Neuron (in vitro differentiated cells): Measurements from ENCODE around the gene CDKN2B.
A peak's percentile ranks its signal among the peaks of the same experiment; 100 is the strongest.

Experiments
- H2AFZ ChIP-seq: one replicate; pipeline ENCODE4 v1.6.1; 2013; ENCODE audit warnings: low read depth, mild to moderate bottlenecking, inconsistent platforms, low read length, moderate library complexity
- H3K27me3 ChIP-seq: one replicate; pipeline ENCODE4 v1.6.1; 2013; ENCODE audit warnings: low read length; ENCODE audit not compliant: insufficient read depth
- H3K36me3 ChIP-seq: one replicate; pipeline ENCODE4 v1.6.1; 2013; ENCODE audit warnings: low read length; ENCODE audit not compliant: insufficient read depth
- H3K4me1 ChIP-seq: one replicate; pipeline ENCODE4 v1.6.1; 2013; ENCODE audit warnings: low read length; ENCODE audit not compliant: insufficient read depth
- H3K4me3 ChIP-seq: 2 replicates; pipeline ENCODE4 v1.5.1; 2013; ENCODE audit warnings: mild to moderate bottlenecking, low read length, moderate library complexity
- H3K9me3 ChIP-seq: one replicate; pipeline ENCODE4 v1.6.1; 2013; ENCODE audit warnings: low read length

Gene CDKN2B

DNA sequence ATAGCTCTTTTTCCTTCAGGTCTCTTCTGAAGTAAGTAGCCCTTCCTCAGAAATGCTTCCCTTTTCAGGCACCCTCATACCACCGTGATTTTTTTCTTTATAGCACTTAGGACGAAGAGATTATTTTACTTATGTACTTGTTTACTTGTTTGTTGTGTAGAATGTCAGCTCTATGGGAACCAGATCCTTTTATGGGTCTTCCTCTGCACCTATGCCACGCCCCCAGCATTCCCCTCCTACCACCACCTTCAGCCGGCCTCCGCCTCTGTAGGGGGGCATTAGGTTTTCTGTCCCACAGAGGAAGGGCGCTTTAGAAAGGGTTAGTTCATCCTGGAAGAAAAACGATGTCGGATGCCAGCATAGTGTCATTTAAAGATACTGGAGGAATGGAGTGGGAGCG, 12.7 kb downstream of the CDKN2B start:
- Histone ChIP-seq H3K27me3 (peaks cover 77% of the 10 kb centered on the region), H3K4me3 (no peak overlapping the region), H2AFZ (no peak overlapping the region), H3K36me3 (no peaks in the 10 kb centered on the region), H3K4me1 (peaks cover 21% of the 10 kb centered on the region), H3K9me3 (no peaks in the 10 kb centered on the region)

DNA sequence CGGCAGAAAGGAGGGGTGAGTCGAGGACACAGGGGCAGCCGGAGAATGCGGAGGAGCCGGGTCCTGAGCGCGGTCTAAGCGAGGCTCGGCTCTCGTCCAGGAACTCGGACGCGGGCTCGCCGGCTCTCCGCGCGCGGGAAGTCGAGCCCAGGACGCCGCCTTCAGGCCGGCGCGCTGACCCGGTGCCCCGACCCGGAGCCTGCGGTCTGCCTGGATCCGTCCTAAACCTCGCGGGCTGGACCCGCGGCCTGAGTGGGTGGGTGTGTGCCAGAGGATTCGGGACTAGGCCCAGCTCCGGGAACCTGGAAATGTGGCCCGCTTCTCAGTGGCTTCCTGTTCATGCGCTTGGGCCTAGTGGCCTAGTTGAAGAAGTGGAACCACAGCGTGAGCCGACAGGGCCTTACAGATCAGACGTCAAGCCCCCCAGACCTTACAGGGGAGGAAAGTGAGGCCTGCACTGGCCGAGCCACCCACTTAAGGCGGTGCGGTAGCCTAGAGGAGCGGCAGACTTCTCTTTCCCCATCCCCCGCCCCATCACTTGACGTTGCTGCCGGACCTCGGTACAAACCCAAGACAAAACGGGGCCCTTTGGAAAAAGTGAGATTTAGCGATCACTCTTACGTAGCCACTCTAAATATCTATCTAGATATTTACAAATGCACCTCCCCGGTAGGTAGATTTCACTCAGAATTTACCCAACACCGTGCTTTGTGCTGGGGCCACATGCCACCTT, 13.3 kb downstream of the CDKN2B start:
- H3K36me3 ChIP-seq: no peaks in the 10 kb centered on the region
- peaks cover 21% of the 10 kb centered on the region for H3K4me1 ChIP-seq
- no peaks in the 10 kb centered on the region for H3K9me3 ChIP-seq
- peaks cover 77% of the 10 kb centered on the region for H3K27me3 ChIP-seq
- peak overlapping the region; percentile 92 for H2AFZ ChIP-seq
- peak overlapping the region; percentile 54 for H3K4me3 ChIP-seq

DNA sequence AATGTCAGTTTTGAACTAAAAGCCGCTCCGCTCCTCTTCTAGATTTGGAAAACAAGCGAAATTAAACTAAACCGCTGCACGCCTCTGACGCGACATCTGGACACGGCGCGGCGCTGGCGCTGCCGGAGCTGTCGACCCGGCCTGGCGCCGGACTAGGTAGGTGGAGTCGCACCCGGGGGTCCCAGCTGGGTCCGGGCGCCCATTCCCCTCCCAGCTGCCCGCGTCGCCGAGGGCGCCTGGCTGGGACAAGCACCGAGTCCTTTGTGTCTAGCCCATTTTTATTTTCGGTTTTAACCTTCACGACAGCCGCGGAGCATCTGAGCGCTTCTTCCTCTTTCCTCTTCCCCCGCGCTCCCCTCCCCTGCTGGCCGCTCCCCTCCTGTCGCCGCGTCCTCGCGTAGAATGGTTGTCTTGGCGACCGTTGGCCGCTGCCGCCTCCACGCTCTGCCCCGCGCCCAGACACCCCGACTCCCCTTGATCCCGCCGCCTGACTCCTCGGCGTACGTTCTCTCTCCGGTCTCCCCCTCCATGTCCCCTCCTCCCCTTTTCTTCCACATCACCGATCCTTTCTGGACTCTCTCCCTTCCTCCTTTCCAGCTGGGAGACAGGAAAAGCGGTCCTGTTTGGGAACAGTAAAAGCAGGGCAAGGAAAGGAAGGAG, 14.0 kb downstream of the CDKN2B start:
- peaks cover 77% of the 10 kb centered on the region for H3K27me3 ChIP-seq
- H3K36me3 ChIP-seq: no peaks in the 10 kb centered on the region
- H2AFZ ChIP-seq: peak overlapping the region; percentile 92
- peak overlapping the region; percentile 54 for H3K4me3 ChIP-seq
- H3K4me1 ChIP-seq: peaks cover 21% of the 10 kb centered on the region
- H3K9me3 ChIP-seq: no peaks in the 10 kb centered on the region

DNA sequence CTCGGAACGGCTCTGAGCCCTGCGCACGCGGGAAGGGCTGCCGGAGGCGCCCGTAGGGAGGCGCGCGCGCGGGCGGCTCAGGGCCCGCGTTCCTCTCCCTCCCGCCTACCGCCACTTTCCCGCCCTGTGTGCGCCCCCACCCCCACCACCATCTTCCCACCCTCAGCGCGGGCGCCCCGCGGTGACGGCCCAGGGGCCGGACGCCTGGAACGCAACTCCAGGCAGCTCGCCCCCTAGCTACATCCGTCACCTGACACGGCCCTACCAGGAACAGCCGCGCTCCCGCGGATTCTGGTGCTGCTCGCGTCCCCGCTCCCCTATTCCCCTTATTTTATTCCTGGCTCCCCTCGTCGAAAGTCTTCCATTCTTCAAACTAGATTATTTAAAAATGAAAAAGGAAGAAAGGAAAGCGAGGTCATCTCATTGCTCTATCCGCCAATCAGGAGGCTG, 14.5 kb downstream of the CDKN2B start, which contains the start of gene CDKN2B-AS1:
Gene CDKN2B-AS1, plus strand, starts transcription at position 236 of the 450 bp plus-strand sequence.
- Histone ChIP-seq H3K4me3 (peak within 1 kb of the TSS; percentile 54), H3K27me3 (peaks cover 80% of the 10 kb centered on the region), H2AFZ (peak within 1 kb of the TSS; percentile 92), H3K36me3 (no peaks in the 10 kb centered on the region), H3K9me3 (peaks cover 3% of the 10 kb centered on the region), H3K4me1 (peaks cover 21% of the 10 kb centered on the region)

DNA sequence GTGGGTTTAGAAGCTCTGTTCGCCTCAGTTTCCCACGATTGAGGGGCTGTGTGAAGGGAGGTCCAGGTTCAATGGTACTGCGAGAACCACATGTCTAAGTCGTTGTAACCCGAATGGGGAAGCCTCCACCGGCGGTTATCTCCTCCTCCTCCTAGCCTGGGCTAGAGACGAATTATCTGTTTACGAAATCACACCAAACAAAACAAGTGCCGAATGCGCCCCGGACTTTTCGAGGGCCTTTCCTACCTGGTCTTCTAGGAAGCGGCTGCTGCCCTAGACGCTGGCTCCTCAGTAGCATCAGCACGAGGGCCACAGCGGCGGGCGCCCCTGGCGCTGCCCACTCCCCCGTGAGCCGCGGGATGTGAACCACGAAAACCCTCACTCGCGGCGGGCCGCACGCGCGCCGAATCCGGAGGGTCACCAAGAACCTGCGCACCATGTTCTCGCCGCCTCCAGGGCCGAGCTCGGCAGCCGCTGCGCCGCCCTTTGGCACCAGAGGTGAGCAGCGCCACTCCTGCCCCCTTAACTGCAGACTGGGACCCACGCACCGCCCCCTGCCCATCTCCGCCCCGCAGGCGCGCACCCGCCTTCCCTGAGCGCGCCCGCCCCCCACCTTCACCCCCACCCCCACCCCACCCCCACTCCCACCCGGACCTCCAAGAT, 15.1 kb downstream of the CDKN2B start, which contains the start of gene CDKN2A:
Gene CDKN2A, minus strand, starts transcription at position 500 of the 663 bp plus-strand sequence.
- Histone ChIP-seq H3K36me3 (no peaks in the 10 kb centered on the region), H3K27me3 (peaks cover 85% of the 10 kb centered on the region), H3K4me3 (peak within 1 kb of the TSS; percentile 54), H2AFZ (peak within 1 kb of the TSS; percentile 92), H3K4me1 (peaks cover 21% of the 10 kb centered on the region), H3K9me3 (peaks cover 6% of the 10 kb centered on the region)

DNA sequence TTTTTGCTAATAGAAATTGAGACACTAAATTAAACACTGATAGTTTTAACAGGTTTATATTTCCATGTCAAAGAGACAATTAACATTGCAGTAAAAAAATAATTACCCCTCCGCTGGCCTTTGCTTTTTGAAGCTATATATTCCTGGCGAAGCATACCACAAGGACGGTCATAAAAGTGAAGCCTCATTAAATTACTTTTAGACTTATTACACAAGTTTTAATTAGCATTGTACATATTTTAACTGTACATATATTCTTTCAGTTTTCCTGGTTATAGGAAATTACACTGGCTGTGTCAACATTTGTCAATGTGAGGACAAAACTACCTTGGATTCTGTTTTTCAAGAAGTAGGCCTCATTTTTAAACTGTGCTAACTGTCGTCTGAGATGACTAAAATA, 16.1 kb downstream of the CDKN2B start:
- H3K4me1 ChIP-seq: peaks cover 21% of the 10 kb centered on the region
- no peak overlapping the region for H2AFZ ChIP-seq
- H3K27me3 ChIP-seq: peaks cover 90% of the 10 kb centered on the region
- no peak overlapping the region for H3K4me3 ChIP-seq
- peaks cover 6% of the 10 kb centered on the region for H3K9me3 ChIP-seq
- no peaks in the 10 kb centered on the region for H3K36me3 ChIP-seq

DNA sequence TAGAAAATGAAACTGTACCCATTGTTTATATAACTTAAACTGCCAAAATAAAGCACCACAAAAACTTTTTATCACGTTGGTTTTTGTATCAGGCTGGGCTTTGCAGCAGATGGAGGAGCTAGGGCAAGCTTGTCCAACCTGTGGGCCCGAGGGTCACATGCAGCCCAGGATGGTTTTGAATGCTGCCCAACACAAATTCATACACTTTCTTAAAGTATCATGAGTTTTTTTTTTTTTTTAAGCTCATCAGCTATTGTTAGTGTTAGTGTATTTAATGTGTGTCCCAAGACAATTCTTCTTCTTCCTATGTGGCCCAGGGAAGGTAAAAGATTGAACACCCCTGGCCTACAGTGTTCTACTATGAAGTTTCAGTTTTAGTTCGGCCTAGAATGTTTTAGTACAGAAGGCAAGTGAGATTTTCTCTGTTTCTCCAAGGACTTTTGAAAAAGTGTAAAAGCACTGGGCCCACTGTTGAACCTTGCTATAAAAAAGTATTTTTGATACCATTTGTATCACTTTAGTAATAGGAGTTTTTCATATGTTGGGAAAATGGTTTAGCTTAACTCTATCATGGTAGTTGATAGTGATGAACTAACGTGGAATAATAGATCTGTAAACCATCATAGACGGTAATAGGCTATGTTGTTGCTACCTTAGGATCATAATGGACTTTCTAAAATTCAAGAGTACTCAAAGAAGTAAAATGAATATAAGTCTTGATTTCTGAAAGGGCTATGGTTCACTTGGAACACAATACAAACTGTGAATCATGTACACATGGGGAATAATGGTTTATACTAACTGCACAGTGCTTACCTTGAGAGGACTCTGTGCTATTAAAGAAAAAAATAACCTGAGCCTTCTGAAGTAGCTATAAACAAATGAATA, 17.8 kb downstream of the CDKN2B start:
- Histone ChIP-seq H3K4me3 (no peak overlapping the region), H3K27me3 (peaks cover 82% of the 10 kb centered on the region)

DNA sequence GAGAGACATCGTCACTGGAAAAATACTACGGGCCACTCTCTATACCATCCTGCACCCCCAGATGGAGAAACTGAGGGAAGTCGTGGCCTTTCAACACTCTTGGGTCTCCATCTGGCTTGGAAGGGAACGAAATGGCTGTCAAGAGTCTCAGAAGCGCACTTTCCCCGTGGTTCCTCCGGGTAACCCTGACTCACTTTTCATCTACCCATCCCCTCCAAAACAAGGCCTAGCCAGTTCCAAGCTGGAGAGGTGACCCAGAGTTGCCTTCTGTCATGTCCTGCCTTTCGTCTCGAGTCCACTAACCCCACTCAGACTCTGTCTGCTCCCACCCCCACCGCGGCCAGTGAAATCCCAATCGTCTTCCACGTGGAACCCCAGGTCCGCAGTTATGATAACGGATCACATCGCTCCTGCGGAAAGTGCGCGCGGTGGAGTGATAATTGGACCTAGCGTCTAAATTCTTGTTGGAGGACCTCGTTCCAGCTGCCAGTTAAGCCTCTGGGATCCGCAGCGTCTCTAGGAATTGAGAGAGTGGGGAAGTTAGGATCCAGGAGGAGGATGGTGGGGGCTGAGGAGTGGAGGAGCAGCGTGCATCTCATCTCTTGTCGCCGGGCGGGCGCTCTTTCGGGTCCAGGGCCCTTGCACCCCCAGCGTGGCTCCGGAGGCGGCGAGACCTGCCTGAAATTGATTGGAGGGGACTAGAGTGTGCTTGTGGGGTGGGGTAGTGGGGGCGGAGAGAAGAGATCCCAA, 19.5 kb downstream of the CDKN2B start:
- Histone ChIP-seq H3K36me3 (no peaks in the 10 kb centered on the region), H3K4me1 (peaks cover 10% of the 10 kb centered on the region), H3K4me3 (no peak overlapping the region)

More for the DNA sequence above, 17.8 kb downstream of the CDKN2B start:
- peaks cover 21% of the 10 kb centered on the region for H3K4me1 ChIP-seq
- H3K9me3 ChIP-seq: peaks cover 6% of the 10 kb centered on the region
- H3K36me3 ChIP-seq: no peaks in the 10 kb centered on the region
- H2AFZ ChIP-seq: no peak overlapping the region

DNA sequence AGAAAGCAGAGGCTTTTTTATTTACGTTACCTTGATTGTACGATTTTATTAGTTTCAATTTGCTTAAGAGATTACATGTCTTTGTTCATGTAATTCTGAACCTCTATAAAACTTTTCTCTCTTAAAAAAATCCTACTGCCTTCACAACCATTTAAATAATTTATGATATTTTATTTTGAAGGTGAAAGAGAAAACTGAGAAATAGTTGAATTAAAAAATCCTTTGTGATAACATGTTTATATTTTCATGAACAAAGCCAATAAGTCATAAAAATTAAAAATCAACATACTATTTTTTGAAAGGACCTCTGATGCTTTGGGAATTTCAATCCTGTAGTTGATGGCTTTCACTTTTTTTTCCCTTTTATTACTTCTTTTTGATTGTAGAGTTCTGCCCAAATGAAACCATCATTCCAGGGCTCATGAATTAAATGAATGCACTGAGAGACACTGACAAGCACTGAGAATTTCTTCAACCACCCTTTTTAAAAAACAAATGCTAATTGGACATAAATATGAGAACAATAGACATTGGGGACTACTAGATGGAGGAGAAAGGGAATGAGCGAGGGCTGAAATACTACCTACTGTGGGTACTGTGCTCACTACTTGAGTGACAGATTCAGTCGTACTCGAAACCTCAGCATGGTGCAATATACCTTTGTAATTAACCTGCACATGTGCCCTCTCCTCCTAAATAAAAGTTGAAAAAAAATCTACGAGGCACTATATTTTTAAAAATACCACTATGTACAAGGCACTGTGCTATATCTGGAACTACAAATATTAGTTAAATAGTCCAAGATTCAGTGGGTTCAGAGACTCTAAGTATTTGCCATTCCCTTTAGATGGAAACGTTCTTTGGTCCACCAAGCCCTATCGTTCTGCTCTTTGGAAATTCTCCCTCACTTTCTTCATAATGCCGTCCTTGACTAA, 20.8 kb downstream of the CDKN2B start:
- Histone ChIP-seq H2AFZ (no peak overlapping the region), H3K36me3 (no peaks in the 10 kb centered on the region), H3K9me3 (peaks cover 6% of the 10 kb centered on the region), H3K27me3 (peaks cover 77% of the 10 kb centered on the region), H3K4me3 (no peak overlapping the region), H3K4me1 (peaks cover under 1% of the 10 kb centered on the region)

More for the DNA sequence above, 19.5 kb downstream of the CDKN2B start:
- H2AFZ ChIP-seq: no peak overlapping the region
- peaks cover 6% of the 10 kb centered on the region for H3K9me3 ChIP-seq
- peaks cover 76% of the 10 kb centered on the region for H3K27me3 ChIP-seq

DNA sequence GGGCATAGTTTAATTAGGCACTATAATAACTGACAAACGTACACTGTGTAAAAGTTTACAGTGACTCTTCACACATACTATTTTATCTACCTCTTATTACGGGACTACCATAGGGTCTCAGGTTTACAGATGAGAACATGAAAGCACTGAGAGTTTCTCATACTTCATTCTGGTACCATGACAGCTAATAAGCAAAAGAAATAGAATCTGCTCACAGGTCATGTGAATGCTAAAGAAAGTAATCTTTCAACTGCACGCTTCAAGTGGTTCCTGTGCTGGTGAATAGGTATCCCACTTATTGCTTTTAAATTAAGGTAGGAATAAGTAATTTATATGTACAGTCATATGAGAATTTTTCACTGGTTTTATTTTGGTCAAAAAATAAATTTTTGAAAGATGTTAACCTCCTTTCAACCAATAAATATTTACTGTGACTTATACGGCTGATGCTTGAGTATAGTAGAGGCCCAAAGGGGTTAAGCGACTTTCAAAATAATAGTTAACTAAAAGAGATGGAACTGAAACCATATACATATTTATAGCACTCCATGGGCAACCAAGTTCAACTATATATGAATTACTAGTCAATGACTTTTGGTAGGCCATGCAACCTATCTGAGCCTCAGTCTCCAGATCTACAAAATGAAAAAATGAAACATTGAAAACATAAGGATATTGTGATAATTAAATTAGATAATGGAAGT, 23.0 kb downstream of the CDKN2B start:
- Histone ChIP-seq H3K9me3 (peaks cover 6% of the 10 kb centered on the region), H3K4me3 (no peak overlapping the region), H3K4me1 (no peaks in the 10 kb centered on the region), H3K27me3 (peaks cover 74% of the 10 kb centered on the region), H2AFZ (no peak overlapping the region), H3K36me3 (no peaks in the 10 kb centered on the region)

DNA sequence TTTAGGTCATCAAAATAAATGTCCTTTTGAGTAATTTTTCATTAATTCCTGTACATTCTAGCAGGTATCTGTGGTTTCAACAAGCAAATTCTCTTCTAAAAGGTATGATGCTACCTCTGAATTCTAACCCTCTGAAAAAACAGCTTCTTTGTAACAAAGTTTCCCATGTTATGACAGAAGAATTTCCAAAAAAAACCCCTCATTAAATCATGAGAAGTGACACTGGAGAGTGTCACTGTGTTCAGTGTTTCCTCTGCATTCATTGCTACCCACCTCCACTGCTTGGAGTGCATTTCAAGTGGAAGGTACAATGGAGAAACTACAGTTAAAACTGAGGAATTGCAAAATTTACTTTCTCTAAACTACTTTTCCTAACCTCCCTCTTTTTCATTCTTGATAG, 25.0 kb downstream of the CDKN2B start:
- Histone ChIP-seq H3K9me3 (no peaks in the 10 kb centered on the region), H3K4me1 (no peaks in the 10 kb centered on the region), H3K4me3 (no peak overlapping the region), H2AFZ (no peak overlapping the region), H3K36me3 (no peaks in the 10 kb centered on the region), H3K27me3 (peaks cover 63% of the 10 kb centered on the region)
